ENCODE data around the gene NDUFS7. TPM values are rescaled to one million over a fixed set of nuclear protein-coding genes. Genes with fewer than 3 reads are reported as not detected.
A peak's percentile ranks its signal among the peaks of the same experiment; 100 is the strongest.

Gene NDUFS7
- total and polyA plus RNA-seq, 9 of the 15 experiments (the other 6 are each of a cell fraction or from before 2014, with no cell fraction given): 6.0 to 271 (median 60.6) TPM

- TF ChIP-seq ZBTB11 (CRISPR knock-in tag; IDR thresholded peaks at IDR 0.05): no peak
- TF ChIP-seq ZBTB12 (CRISPR knock-in tag; IDR thresholded peaks at IDR 0.05): no peak
- TF ChIP-seq ZBTB7A (IDR thresholded peaks at IDR 0.05; ENCODE audit: borderline replicate concordance, control insufficient read depth, low read depth, low read length): 0 out of 2 replicates have a peak, but pooled peaks have one; percentile 10
- TF ChIP-seq ZNF512 (tag; IDR thresholded peaks at IDR 0.05): no peak
- TF ChIP-seq SIRT6 (IDR thresholded peaks at IDR 0.05; ENCODE audit: low read depth, low read length): peak; percentile 3
These were observed 13.3 kb downstream of the NDUFS7 start (continued) for GRCh38 chr19:1396768-1397679.
